GM21786 (cell line): ENCODE data around the gene MAP2K5.
"Not testable (repeated sequence)": the region's sequence is repeated elsewhere in the genome, so short reads cannot be mapped to it uniquely, and the experiment has no call there.

ENCODE experiments used
- ATAC-seq: cut with Tn5 transposase; IDR thresholded peaks from one replicate; pipeline ENCODE4 v1.9.1; 2021; ENCODE audit not compliant: unreplicated experiment

Gene MAP2K5

DNA sequence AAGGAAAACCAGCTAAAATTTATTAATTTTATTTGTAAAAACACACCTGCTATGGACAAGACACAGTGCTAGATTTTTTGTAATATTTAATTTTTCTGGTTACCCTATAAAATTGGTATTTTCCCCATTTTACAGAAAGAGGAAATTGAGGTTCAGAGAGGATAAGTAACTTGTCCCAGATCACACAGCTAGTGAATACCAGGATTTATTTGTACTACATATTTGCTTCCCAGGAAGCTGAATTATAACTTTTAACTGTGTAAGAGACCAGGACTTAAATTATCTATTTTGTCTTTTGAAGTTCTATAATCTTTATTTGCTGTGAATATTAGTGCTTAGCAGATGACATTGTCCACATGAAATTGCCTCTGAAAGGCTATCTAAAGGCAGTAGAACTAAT, 49.7 kb downstream of the MAP2K5 start:
- no peak for ATAC-seq

DNA sequence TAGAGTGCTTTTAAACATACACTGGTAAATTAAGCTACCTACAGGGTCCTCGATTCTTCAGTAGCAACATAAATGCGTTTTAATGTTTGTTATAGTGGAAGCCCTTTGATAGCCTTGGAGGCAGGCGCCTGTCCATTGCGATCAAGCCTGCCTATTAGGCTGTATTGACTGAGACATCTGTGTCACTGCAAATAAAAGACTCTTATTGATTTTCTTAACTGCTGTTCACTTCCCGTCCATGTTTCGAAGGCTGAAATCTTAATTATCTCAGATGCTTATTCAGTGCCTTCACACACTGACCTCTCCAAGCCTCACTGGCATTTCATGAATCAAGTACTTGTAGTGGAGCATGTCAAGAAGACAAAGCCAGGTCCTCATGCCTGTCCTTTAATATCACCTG, 51.1 kb downstream of the MAP2K5 start:
- no peak for ATAC-seq

- no peak for ATAC-seq
Measured at GRCh38 chr15:67594770-67595169, 52.3 kb downstream of the MAP2K5 start.

- no peak for ATAC-seq
Measured at GRCh38 chr15:67595572-67595971, 53.1 kb downstream of the MAP2K5 start.

DNA sequence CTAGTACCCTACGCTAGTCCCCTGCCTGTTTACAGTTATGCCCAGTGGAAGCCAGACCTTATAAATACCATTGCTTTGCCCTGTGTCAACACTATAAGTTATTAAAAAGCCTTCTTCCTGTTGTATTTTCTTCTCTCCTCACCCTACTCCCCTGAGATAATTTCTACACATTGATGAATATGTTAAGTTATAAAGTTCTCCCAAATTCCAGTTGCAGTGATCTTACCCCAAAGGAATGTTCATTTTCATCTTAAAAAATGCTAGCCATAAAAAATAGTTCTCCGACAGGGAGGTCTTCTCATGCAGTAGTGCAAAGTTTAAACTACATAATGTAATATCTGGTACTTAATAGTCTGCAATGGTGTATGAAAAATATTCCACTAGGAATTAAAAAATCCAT, 58.6 kb downstream of the MAP2K5 start:
- no peak for ATAC-seq

DNA sequence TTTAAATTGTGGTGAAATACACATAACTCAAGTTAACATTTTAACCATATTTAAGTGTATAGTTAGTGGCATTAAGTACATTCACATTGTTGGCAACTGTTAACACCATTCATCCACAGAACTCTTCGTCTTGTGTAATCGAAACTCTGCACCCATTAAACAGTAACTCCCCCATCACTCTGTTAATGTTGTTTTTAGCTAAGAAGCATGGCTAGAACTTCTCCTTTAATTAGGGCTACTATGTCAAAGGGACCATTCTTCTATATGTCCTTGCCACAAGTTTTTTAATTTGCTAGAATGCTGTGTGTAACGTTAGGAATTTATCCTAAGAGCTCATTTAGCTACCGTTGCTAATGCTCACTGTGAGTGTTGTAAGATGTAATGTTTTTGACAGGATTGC, 60.6 kb downstream of the MAP2K5 start:
- ATAC-seq: no peak

GRCh38 chr15:67605871-67606270, 63.4 kb downstream of the MAP2K5 start:
- no peak for ATAC-seq

DNA sequence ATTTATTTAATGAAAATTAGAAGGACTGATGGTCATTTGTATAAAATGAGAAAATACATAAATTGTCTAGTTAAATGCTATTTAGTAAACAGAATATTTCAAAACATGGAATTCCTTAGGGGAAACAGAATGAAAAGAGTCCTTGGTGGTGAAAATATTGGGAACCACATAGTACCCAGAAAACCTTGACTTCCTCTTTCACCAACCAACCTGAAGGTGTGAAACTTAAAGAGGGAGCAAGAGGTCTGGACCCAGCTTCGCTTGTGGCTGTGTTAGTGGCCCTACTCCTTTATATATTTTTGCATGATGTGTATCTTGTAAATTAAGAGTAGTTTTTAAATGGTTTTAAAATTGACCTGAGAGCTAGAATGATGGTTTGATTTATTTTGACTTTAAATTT, 64.2 kb downstream of the MAP2K5 start:
- no peak for ATAC-seq

DNA sequence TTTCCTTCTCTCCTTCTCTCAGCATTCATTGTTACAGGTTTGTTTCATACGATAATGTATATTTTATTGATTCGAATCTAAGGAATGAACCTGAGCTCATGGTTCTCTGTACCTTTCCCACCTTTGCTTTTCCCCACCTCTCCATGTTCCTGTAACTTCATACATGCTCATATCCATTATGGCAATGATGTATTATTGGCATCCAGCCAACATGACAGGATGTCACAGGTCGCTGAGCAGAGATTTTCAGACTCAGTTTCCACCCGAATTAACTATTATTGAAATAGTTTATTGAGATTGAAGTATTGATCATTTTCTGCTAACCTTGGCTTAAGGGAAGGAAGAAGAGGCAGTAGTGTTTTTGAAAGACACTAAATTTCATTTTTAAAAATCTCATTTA, 64.8 kb downstream of the MAP2K5 start:
- ATAC-seq: no peak

DNA sequence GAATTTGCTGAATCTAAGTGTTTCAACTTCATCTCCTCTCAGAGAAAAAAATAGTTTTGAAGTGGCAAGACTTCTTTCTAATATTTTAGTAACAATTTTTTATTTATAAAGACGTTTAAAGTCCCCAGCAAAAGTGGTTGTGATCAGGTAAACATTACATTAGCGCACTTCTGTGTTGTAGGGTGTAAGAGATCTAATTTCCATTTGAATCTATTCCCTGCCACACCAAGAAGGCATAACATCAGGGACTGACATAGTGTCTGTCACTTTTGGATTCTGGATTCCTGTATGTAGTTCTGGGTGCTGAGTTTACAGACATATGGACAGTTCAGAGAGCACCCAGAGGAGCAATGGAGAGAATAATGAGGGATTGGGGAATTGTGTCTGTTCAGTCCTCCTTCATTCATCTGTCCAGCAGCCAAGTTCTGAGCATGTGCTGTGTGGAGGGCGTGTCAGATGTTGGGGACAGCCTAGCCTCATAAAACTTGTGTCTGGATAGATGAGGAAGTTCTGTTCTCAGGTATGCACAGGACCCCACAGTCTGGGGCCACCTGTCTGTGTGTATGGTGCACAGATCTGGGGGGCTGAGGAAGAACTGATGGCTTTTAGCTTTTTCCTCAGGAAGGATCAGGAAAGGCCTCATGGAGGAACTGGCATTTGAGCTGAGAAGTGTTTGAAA, 65.6 kb downstream of the MAP2K5 start:
- ATAC-seq: no peak

- no peak for ATAC-seq
Measured at GRCh38 chr15:67608638-67608959, 66.1 kb downstream of the MAP2K5 start.

GRCh38 chr15:67611370-67612369, 69.2 kb downstream of the MAP2K5 start:
- no peak for ATAC-seq

GRCh38 chr15:67613211-67613610, 70.7 kb downstream of the MAP2K5 start:
- no peak for ATAC-seq

DNA sequence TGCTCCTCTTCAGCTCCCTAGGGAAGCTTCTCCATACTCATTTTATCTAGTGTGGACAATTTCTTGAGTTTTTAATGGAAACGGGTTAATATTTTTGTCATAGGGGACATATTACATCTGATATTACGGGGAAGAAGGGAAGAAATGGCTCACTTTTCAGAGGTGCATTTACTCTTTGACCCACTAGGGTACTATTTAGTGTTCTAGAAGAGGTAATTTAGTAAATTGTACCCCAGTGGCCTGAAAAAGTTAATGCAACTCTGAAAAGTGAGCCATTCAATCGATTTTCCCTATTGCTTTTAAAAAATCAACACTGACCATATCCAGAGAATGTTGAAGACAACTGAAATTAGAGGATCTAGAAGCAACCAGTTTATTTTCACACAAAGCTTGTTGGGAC, 71.2 kb downstream of the MAP2K5 start:
- no peak for ATAC-seq

DNA sequence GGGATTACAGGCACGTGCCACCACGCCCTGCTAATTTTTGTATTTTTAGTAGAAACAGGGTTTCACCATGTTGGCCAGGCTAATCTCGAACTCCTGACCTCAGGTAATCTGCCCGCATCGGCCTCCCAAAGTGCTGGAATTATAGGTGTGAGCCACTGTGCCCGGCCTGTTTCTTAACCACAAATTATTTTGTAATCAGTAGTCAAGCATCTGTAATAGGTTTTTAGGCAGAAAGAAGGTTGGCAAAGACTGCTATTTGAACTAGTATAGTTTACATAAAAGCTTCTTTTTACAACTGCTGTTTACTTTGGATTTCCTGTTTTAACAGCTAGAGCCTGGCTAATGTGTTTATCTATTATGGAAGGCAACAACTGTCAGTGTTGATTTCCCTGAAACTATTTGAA, 72.6 kb downstream of the MAP2K5 start:
- not testable (repeated sequence) for ATAC-seq

DNA sequence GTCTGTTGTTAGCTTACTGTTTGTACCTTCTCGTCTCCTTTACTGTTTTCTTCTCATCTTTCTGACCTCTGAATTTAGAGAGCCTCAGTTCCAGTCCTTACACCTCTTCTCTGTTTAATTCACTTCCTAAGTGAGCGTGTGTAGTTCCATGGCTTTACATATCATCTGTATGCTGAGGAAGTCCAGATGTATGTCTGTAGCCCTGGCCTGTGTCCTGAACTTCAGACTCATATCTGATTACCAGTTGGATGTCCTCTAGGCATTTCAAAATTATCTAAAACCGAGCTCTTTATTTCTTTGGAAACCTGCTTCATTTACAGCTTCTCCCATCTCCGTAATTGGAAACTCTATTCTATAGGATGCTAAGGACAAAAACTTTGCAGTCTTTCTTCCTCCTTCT, 75.8 kb downstream of the MAP2K5 start:
- ATAC-seq: no peak

DNA sequence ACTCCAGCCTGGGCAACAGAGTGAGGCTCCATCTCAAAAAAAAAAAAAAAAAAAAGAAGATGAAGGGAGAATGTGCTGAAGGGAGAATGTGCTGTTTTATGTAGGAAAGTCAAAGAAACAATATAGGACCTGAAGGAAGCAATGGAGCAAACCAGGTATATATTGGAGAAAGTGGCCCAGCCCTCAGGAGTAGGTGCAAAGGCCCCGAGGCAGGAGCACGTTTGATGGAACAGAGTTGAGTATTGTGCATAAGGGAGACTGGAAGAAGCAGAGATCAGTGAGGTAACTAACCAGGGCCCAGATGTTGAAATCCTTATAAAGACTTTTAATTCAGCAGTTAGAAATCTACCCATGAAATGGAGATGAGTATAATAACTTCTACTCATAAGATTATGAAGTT, 79.6 kb downstream of the MAP2K5 start:
- no peak for ATAC-seq

DNA sequence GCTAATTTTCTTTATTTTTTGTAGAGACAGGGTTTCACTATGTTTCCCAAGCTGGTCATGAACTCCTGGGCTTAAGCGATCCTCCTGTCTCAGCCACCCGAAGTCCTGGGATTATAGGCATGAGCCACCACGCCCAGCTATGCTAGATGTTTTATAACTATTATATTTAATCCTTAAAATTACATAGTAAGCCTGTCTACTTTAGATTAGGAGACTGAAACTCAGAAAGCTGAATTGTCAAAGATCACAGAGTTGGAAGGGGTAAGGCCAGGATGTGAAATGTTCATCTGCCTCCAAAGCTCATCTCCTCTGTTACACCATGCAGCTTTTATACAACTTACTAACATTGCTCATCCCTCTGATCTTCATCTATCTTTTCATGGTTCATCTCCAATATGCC, 89.8 kb downstream of the MAP2K5 start:
- no peak for ATAC-seq

- not testable (repeated sequence) for ATAC-seq
Measured at GRCh38 chr15:67635950-67636349, 93.4 kb downstream of the MAP2K5 start.

DNA sequence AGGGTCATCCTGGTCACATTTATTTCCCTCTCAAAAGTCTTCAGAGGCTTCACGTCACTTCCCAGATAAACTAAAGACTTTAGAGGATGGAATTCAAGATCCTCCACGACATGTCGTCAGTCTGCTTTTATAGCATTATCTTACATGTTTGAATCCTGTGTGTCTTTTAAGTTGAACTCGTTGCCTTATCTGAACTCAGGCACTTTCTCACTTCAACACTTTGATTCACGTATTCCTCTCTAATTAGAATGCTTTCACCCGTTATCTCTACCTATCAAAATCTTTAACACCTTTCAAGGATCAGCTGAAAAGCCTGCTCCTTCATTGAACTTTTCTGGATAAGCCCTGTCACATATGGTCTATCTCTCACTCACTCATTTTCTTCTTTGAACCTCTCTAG, 97.1 kb downstream of the MAP2K5 start:
- no peak for ATAC-seq

DNA sequence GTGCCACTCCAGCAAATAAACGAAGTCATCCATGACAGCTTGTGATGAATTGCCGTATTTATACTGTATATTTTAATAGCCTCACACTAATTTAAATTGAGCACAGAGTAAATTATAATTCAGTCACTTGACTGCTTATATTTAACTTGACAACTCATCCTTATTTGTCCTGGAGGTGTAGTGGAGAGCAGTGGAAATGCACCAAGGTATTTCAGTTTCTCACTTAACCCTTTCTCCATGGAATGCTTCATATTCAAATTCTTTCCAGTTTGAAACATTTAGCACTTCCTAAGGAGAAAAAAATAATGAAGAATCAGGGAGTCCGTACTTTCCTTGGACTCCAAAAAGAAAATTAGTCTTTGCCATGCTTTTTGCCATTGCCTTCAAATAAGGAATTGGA, 99.0 kb downstream of the MAP2K5 start:
- no peak for ATAC-seq

DNA sequence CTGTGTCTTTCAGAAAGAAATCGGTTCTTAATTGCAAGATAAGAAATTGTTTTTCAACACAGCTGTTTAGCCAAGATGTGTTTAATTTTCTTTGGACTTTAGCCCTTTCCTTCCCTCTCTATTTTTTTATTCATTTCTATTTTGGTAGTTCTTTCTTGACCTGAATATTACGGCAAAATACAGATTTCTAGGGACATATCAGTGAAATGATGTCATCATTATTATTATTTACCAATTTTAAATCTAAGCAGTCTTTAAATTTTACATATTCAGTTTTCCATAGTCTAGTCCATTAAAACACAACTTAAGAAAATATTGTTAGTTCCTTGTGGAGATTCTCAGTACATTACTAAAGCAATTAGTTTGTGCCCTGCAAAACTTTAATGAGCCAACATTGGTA, 104.3 kb downstream of the MAP2K5 start:
- no peak for ATAC-seq
